HepG2 (cell line): ENCODE results near the gene DRC7. TPM values are rescaled to one million over a fixed set of nuclear protein-coding genes. Genes with fewer than 3 reads are reported as not detected.

ENCODE experiments used
- DDIT3 ChIP-seq: sonication (generic); formaldehyde crosslinking; IDR thresholded peaks from 2 replicates; pipeline ENCODE4 v1.4.0; 2020; ENCODE audit warnings: mild to moderate bottlenecking, missing genetic modification reagents
- GATAD2A ChIP-seq: IDR thresholded peaks from 2 replicates; pipeline ENCODE4 v1.6.1; 2016
- IKZF4 ChIP-seq: sonication (generic); formaldehyde crosslinking; IDR thresholded peaks from 2 replicates; pipeline ENCODE4 v1.5.1; 2020; ENCODE audit warnings: borderline replicate concordance, mild to moderate bottlenecking, low read depth, missing genetic modification reagents; ENCODE audit errors: not compliant biosample characterization
- IRX3 ChIP-seq: sonication (generic); formaldehyde crosslinking; IDR thresholded peaks from 2 replicates; pipeline ENCODE4 v1.8.1; 2023; ENCODE audit warnings: mild to moderate bottlenecking, low read depth, missing genetic modification reagents, borderline replicate concordance
- MIER3 ChIP-seq: IDR thresholded peaks from 2 replicates; pipeline ENCODE4 v1.6.1; 2016; ENCODE audit warnings: missing compliant biosample characterization, borderline replicate concordance
- RAD21 ChIP-seq: fragments of 450-650 bp; formaldehyde crosslinking; IDR thresholded peaks from 2 replicates; pipeline ENCODE4 v1.5.0; 2020; ENCODE audit warnings: mild to moderate bottlenecking
- SETDB1 ChIP-seq: sonication (generic); formaldehyde crosslinking; IDR thresholded peaks from 2 replicates; pipeline ENCODE4 v1.5.1; 2020; ENCODE audit warnings: missing genetic modification reagents, mild to moderate bottlenecking, borderline replicate concordance
- YEATS4 ChIP-seq: sonication (generic); formaldehyde crosslinking; IDR thresholded peaks from 2 replicates; pipeline ENCODE4 v1.4.0; 2020; ENCODE audit warnings: missing genetic modification reagents, borderline replicate concordance
- ZBTB33 ChIP-seq: sonication (generic); formaldehyde crosslinking; IDR thresholded peaks from 2 replicates; pipeline ENCODE4 v1.4.0; 2020; ENCODE audit warnings: missing genetic modification reagents
- ZKSCAN1 ChIP-seq: fragments of 150-350 bp; IDR thresholded peaks from 2 replicates; pipeline ENCODE4 v1.6.1; 2014; ENCODE audit warnings: low read length
- ZNF407 ChIP-seq: sonication (generic); formaldehyde crosslinking; IDR thresholded peaks from one replicate; pipeline ENCODE4 v1.5.1; 2020; ENCODE audit warnings: mild to moderate bottlenecking, missing genetic modification reagents; ENCODE audit errors: not compliant biosample characterization
- ZNF709 ChIP-seq: sonication (generic); formaldehyde crosslinking; IDR thresholded peaks from 2 replicates; pipeline ENCODE4 v1.5.0; 2020; ENCODE audit warnings: mild to moderate bottlenecking, missing genetic modification reagents
- ZNF781 ChIP-seq: sonication (generic); formaldehyde crosslinking; IDR thresholded peaks from 2 replicates; pipeline ENCODE4 v1.5.1; 2020; ENCODE audit warnings: borderline replicate concordance, mild to moderate bottlenecking, missing genetic modification reagents; ENCODE audit errors: not compliant biosample characterization
- ZSCAN5A ChIP-seq: sonication (generic); formaldehyde crosslinking; IDR thresholded peaks from 2 replicates; pipeline ENCODE4 v1.8.0; 2022; ENCODE audit warnings: mild to moderate bottlenecking, missing genetic modification reagents, borderline replicate concordance
- polyA plus RNA-seq, 8 experiments: library from polyadenylated mRNA; depleted of rRNA in 3 of 8; stranded (reverse) in 7 of 8; unstranded in 1 of 8; fragments of >200 nt; fragmentation: Illumina TruSeq in 4 of 8; extraction: Trizol in 4 of 8; gene quantifications; 2 replicates each; pipeline versions ENCODE4 v1.2.1 to v1.2.3, GENCODE V29; 2011 to 2016; ENCODE audit warnings: low read depth in 4 of 8, missing spikeins in 1 of 8, mixed read lengths in 1 of 8; ENCODE audit not compliant: insufficient read depth in 1 of 8
- total RNA-seq, 5 experiments: library from RNA; depleted of rRNA; stranded (reverse); fragments of >200 nt; fragmentation: Illumina TruSeq; extraction: Trizol; gene quantifications; 2 replicates each; pipeline ENCODE4 v1.2.3, GENCODE V29; 2016; ENCODE audit warnings: low read depth in 1 of 5

DRC7 gene
- total and polyA plus RNA-seq, 2 of the 13 experiments (the other 11 are each of a cell fraction or from before 2014, with no cell fraction given): 2.7 to 3.4 TPM

- TF ChIP-seq ZNF407 (CRISPR knock-in tag): no peak
- TF ChIP-seq IRX3 (CRISPR knock-in tag): 0 out of 2 replicates have a peak, but pooled peaks have one; percentile 37
- no peak for TF ChIP-seq ZNF709 (CRISPR knock-in tag)
- TF ChIP-seq ZNF781 (CRISPR knock-in tag): no peak
- TF ChIP-seq ZBTB33: peak; percentile 98
- TF ChIP-seq ZSCAN5A: 0 out of 2 replicates have a peak, but pooled peaks have one; percentile 75
- peak; percentile 91; the same call in 1 of the 2 replicates for TF ChIP-seq MIER3 (CRISPR knock-in tag)
- no peak for TF ChIP-seq YEATS4 (CRISPR knock-in tag)
- no peak for TF ChIP-seq SETDB1 (CRISPR knock-in tag)
- peak; percentile 100 for TF ChIP-seq RAD21 (CRISPR knock-in tag)
- no peak for TF ChIP-seq DDIT3
- TF ChIP-seq GATAD2A (CRISPR knock-in tag): peak; percentile 77
- peak; percentile 18 for TF ChIP-seq IKZF4 (CRISPR knock-in tag)
- peak; percentile 58; the same call in 1 of the 2 replicates for TF ChIP-seq ZKSCAN1
These were observed 45.8 kb upstream of the DRC7 start (continued) for GRCh38 chr16:57648581-57649442.
